GM18508 (cell line): Measurements from ENCODE around the gene NUPR1.
"Not testable (repeated sequence)": the region's sequence is repeated elsewhere in the genome, so short reads cannot be mapped to it uniquely, and the experiment has no call there.

Experiments
- ATAC-seq: cut with Tn5 transposase; IDR thresholded peaks from one replicate; pipeline ENCODE4 v1.9.1; 2021; ENCODE audit warnings: moderate number of reproducible peaks; ENCODE audit not compliant: insufficient read depth, unreplicated experiment

Gene NUPR1, protein sequence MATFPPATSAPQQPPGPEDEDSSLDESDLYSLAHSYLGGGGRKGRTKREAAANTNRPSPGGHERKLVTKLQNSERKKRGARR

DNA sequence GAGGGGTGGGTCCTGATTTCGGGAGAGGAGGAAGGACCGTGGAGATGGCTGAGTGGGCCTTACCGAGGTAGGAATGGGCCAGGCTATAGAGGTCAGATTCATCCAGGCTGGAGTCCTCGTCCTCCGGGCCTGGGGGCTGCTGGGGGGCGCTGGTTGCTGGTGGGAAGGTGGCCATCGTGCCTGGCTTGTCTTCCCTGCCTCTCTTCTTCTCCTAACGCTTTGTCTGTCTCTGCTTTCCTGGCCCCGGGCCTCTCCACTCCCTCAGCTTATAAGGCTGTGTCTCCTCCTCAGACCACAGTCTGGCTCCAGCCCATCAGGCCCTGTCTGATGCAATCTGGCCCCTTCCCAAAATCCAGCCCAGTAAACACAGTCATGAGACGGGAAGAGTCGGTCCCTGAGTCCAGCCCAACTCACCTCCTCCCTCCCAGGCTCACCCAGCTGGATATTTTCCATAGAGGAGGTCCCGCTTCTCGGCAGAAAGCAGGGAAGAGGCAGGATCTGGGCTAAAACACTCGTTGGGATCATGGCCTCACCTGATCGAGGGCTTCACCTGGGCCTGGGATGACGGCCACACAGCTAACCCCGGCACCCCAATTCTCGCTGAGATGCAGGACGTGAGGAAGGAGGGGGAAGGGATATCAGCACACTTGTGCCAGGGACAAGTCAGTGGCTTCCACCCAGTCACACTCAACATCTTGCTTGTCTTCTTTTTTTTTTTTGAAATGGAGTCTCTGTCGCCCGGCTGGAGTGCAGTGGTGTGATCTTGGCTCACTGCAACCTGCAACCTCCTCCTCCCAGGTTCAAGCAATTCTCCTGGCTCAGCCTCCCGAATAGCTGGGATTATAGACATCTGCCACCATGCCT lies at the start of gene NUPR1:
Gene NUPR1 (minus strand): TSS at position 242 of the 864 bp plus-strand sequence. CDS start 67 bp downstream, at position 175.
- ATAC-seq = no peak

- ATAC-seq = no peak
Observed at GRCh38 chr16:28587386-28587785, 48.6 kb upstream of the NUPR1 start.

GRCh38 chr16:28586466-28586865 lies 47.7 kb upstream of the NUPR1 start:
- ATAC-seq = no peak

GRCh38 chr16:28585674-28586073 lies 46.9 kb upstream of the NUPR1 start:
- no peak for ATAC-seq

GRCh38 chr16:28580726-28581315 lies 42.0 kb upstream of the NUPR1 start:
- ATAC-seq = no peak

GRCh38 chr16:28575446-28576109 lies 36.8 kb upstream of the NUPR1 start:
- no peak for ATAC-seq

- ATAC-seq = no peak
Observed at GRCh38 chr16:28574925-28575324, 36.2 kb upstream of the NUPR1 start.

GRCh38 chr16:28573738-28574718 lies 35.3 kb upstream of the NUPR1 start:
- no peak for ATAC-seq

DNA sequence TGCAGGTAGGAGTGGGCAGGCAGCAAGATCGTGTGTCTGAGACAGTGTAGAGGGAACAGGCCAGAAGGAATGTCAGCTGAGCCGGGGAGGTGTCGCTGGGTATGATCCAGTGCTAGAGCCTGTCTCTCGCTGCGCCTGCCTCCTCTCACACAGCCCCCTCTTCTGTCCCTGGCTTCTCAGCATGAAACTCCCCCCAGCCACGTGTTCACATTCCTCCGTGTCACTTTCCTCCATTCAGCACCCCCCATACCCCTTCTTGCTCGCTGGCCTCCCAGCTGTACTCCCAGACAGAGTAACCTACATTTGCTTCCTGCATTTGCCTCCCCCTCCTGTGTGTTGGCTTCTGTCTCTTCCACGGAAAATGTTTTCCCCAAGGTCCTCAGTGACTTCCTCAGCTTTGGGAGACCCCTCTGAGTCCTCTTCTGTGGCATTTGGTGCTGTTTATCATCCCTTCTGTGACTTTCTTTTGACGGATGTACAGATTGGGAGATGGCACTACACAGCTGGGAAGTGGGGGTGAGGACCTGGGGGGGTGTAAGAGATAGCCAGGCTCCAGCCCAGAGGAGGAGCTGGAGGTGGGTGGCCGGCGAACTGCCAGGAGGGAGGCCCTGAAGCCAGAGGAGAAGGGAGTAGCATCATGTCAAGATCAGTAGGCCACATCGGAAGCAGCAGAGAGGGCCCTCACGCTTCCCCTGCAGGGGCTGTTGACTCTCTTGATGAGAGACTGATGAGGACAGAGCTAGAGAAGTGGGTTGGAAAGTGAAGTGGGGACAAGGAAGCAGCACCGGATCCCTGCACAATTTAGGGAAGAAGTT lies 34.1 kb upstream of the NUPR1 start:
- ATAC-seq = no peak

DNA sequence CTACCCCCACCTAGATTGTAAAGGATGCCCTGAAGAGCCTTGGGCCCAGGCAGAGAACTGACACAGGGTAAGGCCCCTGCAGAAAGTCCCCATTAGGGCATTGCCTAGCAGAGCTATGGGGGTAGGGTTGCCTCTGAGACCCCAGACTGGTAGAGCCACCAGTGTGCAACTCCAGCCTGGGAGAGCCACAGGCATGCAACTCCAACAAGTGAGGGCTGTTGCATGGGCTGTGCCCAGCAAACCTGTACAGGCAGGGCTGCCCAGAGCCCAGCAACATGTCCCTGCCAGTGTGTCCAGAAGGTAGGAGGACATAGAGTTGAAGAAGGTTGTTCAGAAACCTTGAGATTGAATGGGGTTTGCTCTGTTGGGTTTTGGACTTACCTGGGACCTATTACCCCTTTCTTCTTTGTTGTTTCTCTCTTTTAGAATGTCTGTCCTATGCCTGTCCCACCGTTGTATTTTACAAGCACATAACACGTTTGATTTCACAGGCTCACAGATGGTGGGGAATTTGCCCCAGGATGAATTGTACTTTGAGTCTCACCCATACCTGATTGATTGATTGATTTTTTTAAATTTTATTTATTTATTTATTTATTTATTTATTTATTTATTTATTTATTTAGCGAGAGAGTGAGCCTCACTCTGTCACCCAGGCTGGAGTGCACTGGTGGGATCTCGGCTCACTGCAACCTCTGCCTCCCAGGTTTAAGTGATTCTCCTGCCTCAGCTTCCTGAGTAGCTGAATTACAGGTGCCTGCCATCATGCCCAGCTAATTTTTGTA lies 31.4 kb upstream of the NUPR1 start:
- no peak for ATAC-seq

DNA sequence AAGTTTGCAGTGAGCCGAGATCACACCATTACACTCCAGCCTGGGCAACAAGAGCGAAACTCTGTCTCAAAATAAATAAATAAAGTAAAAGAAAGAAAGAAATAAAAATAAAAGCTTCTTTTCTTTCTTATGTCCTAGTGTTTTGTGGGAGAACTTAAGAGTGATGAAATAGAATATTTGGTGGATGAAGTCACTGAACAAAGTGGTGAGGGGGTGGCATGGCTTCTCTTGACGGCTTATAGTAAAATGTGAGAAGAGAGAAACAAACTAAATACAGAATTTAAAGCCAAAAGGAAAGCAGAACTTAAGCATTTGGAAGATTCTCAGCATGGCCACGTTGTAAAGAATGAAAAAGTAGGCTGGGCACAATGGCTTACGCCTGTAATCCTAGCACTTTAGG lies 30.2 kb upstream of the NUPR1 start:
- no peak for ATAC-seq

- no peak for ATAC-seq
Observed at GRCh38 chr16:28567292-28567691, 28.5 kb upstream of the NUPR1 start.

GRCh38 chr16:28566233-28566925 lies 27.6 kb upstream of the NUPR1 start:
- ATAC-seq = not testable (repeated sequence)

DNA sequence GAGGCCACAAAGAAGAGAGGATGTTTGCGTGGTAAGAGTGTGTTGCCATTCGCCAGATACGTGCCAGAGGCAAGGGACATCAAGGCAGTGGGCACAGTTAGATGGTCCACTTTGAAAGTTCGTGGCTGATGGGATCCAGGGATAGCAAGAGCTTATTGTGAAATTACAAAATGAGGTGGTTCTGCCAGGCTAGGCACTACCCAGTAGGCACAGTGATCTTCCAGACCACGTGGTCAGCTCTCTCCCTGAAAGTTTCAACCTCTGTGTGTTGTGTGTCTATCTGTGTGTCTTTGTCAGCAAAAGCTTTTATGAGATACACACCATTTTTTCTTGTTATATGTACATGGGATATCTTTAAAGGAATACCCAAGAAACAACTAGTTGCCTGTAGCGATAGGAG lies 24.4 kb upstream of the NUPR1 start:
- ATAC-seq = no peak

DNA sequence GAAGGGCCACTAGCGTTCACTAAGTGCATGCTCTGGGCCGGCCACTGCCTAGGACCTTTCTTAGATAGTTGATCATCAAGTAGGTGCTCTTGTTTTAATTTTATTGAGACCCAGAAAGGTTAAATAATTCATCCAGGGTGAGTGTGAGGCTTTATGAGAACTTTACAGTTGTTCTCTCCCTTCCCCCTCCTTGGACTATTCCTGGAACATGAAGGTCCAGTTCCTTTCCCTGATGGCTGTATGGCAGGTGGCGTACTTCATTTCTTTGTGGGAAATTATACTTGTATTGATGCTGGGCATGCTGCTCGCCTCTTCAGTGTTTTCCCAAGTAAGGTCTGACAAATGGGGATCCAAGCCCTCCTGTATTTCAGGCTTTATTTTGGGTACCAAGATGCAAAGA lies 23.4 kb upstream of the NUPR1 start:
- ATAC-seq = no peak

DNA sequence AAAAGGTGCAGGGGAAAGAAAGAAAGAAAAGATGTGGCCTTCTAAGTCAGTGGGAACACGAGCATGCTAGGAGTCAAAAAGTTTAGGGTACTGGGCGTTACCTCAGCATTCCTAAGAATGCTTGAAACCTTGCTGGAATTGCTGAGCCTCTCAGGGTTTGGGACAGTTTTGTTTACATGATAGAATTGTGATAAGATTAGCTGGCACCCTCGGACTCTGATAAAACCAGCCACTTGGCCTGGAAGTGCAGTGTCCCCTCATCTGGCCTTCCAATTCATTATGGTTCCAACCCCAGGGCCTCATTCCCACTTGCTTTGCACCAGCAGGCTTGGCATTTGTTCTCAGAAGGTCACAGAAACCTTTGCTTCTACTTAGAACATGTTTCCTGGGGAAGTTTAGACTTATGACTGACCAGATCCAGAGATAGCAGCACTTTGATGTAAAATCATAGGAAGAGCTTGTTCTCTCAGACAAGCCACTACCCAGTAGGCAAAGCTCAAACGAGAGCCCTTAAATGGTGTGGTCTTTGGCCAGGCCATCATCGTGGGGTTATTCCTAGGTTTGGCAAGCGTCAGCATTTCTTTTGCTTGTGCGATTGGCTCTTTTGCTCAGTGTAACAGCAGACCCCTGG lies 22.9 kb upstream of the NUPR1 start:
- ATAC-seq = no peak

DNA sequence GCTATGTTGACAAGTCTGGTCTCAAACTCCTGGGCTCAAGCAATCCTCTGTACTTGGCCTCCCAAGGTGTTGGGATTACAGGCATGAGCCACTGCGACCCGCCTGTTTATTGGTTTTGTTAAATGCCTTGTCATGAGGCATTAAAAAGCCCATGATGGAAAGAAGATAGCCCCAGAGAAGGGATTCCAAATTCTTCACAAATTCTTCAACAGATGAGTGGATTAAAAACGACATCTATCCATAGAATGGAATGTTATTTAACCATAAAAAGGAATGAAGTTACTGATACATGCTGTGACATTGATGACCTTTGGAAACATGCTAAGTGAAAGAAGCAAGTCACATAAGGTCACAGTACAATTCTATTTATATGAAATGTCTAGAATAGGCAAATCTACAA lies 19.7 kb upstream of the NUPR1 start:
- no peak for ATAC-seq
